ENCODE data around the gene CAMK1D.
"Not testable (repeated sequence)": the region's sequence is repeated elsewhere in the genome, so short reads cannot be mapped to it uniquely, and the experiment has no call there.

CAMK1D gene

DNA sequence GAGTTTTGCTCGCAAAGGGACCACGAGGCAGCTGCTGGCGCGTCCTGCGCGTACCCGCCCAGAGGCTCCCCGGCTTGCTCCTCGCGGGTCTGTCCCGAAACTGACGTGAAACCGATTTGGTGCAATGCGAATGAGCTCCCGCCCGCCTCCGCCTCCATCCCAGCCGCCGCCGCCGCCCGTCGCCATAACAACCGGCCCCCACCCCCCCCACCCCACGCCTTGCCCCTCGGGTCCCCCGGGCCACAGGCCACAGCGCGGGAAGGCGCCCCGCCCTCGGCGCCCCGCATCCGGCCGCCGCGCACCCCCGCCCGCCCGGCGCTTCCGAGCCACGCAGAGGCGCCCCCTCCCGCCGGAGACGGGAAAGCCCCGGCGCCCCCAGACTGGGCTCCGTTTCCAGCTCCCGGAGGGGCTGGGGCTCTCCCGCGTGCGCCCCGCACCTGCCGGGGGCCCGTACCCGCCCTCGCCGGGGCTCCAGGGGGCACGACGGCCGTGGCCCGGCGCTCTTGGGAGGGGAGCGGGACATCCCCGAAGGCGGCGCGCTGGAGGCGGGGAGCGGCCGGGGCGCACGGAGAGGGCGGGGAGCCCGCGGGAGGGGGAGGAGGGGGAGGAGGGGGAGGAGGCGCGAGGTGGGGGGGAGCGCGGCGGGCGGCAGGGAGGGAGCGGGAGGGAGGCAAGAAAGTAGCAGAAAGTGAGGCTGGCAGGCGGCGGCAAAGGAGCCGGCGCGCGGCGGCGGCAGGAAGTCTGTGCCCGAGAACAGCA is at the start of gene CAMK1D:
Gene CAMK1D (plus strand): TSS at position 678 of the 759 bp plus-strand sequence.
- DNase-seq = peak in 51 of 56 donors; percentile 10 to 80 (median 58)

DNA sequence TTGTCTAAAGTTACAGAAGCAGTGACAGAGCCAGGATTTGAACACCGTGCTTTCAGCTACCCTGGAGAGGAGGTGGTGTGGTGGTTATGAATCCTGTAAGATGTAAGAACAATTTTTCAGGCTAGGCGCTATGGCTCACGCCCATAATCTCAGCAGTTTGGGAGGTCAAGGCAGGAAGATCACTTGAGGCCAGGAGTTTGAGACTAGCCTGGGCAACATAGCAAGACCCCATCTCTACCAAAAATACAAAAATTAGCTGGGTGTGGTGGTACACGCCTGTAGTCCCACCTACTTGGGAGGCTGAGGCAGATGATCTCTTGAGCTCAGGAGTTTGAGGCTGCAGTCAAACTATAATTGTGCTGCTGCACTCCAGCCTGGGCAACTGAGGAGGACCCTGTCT is 48.3 kb upstream of the CAMK1D start:
- DNase-seq = not testable (repeated sequence)

DNA sequence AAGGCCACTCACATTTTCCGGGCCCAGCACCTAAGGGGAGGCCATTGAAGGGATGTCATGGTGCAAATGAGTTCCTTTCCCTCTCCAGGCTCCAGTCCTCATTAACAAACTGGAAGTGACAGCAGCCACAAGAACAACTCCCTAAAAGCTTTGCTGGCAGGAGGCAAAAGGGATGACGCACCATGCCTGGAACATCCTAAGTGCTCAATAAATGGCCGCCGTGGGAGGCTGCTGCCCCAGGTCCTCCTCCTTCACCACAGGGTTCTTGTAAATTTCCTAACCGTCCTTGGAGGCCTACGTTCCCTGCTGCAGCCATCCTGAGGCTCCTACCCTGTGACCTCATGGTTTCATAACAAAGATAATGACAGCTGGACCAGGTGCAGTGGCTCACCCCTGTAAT is 41.3 kb upstream of the CAMK1D start:
- no peak for DNase-seq

DNA sequence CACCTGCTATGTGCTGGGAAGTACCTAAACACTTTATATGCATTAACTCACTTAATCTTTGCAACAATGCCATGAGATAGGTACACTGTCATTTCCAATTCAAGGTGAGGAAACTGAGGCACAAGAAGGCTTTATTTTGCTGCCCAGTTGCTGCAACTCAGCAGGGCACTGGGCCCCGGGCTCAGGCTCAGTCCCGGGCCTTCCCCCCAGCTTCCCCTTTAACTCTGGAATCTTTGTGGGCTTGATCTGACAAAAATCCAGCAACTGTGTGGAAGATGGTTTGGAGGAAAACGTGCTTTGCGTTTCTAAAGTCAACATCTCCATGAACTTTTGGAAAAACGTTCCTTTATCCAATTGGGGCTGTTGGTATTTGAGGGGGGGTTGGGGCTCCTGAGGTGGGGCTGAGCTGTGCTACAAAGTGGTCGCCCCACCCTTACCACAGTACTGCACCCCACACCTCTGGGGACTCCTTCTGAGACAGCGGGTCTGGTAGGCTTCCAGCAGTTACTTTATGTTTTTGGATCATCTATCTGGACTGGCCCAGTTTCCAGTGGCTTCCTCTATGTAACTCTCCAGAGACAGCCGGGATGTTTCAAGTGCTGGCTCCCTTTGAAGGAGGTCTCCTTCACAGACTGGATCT is 40.5 kb upstream of the CAMK1D start:
- DNase-seq = no peak

DNA sequence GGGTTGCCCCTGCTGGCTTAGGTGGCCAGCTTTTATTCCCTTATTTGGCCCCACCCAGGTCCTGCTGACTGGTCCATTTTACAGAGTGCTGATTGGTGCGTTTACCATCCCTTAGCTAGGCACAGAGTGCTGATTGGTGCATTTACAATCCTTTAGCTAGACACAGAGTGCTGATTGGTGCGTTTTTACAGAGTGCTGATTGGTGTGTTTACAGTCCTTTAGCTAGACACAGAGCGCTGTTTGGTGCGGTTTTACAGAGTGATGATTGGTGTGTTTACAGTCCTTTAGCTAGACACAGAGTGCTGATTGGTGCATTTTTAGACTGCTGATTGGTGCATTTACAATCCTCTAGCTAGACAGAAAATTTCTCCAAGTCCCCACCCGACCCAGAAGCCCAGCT is 39.6 kb upstream of the CAMK1D start:
- DNase-seq = not testable (repeated sequence)

DNA sequence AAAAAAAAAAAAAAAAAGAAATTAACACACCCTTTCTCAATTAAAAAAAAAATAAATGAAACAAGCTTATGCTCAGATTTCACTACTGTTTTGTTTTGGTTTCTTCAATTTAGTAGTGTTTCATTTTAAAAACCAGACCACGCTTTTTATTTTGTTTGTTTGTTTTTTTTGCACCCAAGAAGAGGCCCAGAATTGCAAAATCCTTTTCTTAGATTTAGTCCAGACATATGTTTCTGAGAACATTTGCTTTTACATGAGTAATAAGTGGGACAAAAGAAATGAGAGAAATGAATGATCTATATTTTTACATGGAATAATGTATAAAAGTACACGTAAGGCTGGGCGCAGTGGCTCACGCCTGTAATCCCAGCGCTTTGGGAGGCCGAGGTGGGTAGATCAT is 34.5 kb upstream of the CAMK1D start:
- DNase-seq = no peak

DNA sequence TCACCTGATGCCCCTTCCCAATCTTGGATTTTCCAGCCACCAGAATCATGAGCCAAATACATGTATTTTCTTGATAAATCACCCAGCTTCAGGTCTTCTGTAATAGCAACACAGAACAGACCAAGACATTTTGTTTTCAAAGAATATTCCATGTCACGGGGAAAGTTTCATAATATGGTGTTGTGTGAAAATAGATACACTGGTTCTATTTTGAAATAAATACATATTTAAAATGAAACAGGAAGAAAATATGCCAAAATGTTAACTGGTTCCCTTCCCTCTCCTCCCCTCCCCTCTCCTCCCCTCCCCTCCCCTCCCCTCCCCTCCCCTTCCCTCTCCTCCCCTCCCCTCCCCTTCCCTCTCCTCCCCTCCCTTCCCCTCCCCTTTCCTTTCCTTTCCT is 30.3 kb upstream of the CAMK1D start:
- DNase-seq = no peak

DNA sequence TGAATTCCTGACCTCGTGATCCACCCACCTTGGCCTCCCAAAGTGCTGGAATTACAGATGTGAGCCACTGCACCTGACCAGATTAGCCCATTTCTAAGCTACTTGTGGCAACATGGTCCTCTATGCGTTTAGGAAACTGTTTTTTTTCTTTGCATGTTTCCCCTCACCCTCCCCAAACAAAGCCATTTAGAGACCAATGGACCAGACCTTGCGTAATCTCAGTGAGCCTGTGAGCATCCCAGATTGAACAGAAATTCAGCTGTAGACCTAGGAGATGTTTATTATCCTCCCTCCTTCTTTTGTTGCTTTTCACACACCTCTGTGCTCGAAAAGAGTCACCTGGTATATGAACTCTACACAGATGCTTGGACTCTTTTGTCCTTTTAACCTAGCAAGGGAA is 28.5 kb upstream of the CAMK1D start:
- no peak for DNase-seq

DNA sequence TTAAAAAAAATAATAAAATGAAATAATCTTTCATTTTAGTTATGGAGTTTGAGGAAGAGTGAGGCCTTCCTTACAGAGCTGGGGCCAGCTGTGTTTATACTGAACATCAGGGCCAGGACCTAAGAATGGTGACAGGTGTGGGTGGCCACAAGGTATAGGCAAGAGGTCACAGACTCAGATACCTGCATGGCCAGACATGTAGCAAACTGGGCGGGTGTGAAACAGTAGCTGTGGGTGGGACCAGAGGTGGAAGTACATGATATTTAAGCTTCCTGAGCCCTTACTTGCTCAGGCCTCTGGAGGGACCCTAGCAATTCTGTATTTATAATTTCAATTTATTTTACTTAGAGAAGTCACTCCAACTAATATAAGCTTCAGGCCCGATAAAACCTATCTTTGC is 27.7 kb upstream of the CAMK1D start:
- DNase-seq = no peak

DNA sequence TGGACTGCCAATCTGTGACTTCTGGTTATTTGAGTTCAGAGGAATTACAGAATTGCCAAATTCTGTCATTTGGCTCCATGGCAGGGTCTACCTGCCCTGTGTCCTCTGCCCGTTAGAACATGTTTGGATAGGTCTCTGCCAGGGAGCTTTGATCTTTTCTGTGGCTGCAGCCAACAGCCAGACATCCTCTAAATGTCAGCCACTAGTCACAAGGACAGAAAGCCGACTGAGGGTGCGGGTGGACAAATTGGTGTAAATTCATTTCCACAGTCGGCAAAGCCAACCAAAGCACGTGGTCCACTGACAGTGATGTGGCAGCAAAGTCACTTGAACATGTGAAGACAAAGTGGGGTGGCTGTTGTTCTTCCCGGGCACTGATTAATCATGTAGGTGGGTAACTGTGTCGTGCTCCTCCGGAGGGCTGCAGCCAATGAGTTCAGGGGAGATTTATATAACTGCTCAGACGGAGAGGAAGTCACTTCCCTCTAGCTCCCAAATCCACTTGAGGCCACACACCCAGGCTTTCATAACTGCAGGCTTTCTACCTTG is 26.7 kb upstream of the CAMK1D start:
- DNase-seq = peak in 20 of 56 donors; percentile 5 to 72 (median 36)

DNA sequence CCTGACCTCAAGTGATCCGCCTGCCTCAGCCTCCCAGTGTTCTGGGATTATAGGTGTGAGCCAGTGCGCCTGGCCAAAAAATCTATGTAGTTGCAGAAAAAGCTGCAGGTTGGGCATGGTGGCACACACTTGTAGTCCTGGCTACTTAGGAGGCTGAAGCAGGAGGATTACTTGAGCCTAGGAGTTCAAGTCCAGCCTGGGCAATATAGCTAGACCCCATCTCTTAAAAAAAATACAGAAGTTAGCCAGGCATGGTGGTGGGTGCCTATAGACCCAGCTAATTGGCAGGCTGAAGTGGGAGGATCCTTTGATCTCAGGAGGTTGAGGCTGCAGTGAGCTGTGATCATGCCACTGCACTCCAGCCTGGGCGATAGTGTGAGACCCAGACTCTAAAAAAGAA is 24.8 kb upstream of the CAMK1D start:
- DNase-seq = no peak

DNA sequence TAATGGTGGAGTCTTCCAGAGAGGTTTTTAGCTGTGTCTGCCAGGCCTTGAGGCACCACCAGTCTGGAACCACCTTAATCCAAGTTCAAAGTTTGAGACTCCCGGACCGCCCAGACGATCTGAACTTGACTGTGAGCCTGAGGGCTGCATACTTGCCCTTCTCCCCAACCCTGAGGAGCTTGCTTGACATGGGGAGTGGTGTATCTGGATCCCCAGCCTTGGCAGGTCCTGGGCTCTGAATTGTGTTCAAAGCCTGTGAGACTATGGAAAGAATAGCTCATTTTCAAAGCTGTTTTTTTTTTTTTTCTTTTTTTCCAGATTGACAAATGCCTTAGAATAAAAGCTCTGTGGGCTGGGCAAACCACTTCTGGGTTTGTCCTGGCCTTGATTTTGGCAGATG is 22.3 kb upstream of the CAMK1D start:
- DNase-seq = no peak

DNA sequence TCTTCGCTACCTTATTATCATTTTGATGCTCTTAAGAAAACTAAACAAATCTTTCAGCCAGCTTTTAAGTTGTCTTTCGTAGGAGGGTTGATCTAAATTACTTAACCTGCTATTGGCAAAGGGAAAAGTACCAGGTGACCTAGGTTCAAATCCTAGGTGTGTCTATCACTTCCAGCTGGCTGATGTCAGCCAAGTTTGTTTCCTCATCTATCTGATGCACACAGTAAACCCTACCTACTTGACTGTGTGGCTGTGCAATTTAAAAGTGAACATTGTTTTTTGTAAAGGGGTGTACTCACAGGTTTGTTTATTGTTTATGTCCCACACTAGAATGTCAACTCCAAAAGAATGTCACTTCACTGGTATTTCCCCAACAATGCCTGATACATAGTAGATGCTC is 21.9 kb upstream of the CAMK1D start:
- no peak for DNase-seq

DNA sequence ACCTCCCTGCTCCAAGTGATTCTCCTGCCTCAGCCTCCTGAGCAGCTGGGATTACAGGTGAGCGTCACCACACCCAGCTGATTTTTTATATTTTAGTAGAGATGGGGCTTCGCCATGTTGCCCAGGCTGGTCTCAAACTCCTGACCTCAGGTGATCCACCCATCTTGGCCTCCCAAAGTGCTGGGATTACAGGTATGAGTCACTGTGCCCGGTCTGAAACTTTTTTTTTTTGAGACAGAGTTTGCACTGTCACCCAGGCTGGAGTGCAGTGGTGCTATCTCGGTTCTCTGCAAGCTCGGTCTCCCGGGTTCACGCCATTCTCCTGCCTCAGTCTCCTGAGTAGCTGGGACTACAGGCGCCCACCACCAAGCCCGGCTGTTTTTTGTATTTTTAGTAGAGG is 21.0 kb upstream of the CAMK1D start:
- DNase-seq = not testable (repeated sequence)

DNA sequence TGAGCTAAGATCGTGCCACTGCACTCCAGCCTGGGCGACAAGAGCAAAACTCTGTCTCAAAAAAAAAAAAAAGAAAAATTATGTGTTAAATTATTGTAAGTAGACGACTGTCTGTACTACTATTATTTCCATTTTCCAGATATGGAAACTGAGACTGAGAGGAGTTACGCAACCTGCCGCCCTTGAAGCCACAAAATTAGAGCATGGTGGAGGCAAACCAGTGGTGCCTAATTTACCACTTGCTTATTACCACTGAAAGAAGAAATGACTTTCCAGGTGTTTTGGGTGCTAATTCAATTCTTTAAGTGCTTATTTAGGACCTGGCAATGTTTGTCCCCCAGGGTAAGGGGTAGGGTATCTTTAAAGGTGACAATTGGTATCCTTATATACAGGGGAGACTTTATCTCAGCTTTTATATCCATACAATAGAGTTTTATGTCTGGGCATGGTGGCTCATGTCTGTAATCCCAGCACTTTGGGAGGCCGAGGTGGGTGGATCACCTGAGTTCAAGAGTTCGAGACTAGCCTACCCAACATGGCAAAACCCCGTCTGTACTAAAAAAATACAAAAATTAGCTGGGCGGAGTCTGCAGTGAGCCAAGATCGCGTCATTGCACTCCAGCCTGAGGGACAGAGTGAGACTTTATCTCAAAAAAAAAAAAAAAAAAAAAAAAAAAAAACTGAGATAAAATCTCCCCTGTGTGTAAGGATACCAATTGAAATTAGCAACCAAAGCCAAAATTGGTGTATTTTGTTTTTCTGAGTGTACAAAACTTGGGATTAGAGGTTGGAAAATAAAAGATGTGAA is 16.6 kb upstream of the CAMK1D start:
- DNase-seq = no peak

DNA sequence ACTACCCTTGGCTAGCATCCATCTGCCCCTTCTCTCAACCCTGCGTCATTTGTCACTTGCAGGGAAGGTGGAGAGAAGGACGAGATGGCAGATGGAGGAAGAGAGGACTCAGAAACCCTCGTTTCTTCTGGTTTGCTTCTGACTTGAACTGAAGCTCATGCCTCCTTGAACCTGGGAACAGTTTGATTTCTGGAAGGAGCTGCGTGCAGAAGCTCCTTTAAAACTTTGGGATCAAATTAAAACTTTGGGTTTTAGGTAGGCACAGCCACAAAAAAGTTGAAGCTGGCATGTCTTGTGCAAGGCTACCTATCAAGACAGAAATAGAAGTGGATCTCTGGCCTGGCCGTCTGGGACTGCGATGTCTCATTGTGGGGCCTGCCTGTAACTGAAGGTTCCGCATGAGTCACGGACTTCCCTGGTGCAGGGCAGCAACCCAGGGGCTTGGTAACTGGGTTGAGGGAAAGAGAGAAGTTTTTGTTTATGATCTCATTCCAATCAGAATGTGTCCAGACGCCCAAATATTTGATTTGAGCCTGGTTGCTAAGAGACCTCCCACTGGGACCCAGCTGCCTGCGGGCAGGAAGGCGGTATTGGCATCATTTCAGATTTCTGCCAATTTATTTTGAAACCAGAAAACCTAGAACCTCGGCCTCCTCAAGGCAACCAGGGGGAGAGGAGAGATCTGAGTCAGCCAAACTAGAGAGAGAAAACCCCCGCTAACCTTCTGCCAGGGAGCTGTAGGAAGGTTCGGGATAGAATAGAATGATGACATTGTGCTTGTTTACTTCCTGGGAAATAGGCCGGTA is 15.8 kb upstream of the CAMK1D start:
- DNase-seq = peak in 10 of 56 donors; percentile 2 to 39 (median 12)

DNA sequence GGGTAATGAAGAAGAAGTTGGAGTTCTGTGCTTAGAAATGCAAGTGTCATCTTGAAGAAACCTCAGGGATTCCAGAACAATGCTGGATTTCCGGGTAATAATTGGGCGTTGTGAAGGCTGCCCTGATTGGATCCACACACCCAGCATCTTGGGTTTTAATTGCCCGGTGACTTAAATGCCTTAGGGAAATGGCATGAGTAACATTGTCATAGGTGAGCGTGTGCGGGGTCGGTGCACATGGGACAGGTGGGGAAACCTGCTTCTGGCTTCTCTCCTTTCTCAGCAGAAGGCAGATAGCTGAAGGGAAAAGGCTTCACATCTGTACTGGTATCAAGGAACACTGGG is 15.2 kb upstream of the CAMK1D start:
- DNase-seq = peak in 1 of 56 donors; percentile 16

DNA sequence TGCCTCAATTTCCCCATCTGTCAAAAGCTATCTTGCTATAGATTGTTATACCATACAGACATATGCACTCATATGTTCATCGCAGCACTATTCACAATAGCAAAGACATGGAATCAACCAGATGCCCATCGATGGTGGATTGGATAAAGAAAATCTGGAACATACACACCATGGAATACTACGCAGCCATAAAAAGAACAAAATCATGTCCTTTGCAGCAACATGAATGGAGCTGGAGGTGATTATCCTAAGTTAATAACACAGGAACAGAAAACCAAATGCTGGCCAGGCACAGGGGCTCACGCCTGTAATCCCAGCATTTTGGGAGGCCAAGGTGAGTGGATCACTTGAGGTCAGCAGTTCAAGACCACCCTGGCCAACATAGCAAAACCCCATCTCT is 14.2 kb upstream of the CAMK1D start:
- not testable (repeated sequence) for DNase-seq

DNA sequence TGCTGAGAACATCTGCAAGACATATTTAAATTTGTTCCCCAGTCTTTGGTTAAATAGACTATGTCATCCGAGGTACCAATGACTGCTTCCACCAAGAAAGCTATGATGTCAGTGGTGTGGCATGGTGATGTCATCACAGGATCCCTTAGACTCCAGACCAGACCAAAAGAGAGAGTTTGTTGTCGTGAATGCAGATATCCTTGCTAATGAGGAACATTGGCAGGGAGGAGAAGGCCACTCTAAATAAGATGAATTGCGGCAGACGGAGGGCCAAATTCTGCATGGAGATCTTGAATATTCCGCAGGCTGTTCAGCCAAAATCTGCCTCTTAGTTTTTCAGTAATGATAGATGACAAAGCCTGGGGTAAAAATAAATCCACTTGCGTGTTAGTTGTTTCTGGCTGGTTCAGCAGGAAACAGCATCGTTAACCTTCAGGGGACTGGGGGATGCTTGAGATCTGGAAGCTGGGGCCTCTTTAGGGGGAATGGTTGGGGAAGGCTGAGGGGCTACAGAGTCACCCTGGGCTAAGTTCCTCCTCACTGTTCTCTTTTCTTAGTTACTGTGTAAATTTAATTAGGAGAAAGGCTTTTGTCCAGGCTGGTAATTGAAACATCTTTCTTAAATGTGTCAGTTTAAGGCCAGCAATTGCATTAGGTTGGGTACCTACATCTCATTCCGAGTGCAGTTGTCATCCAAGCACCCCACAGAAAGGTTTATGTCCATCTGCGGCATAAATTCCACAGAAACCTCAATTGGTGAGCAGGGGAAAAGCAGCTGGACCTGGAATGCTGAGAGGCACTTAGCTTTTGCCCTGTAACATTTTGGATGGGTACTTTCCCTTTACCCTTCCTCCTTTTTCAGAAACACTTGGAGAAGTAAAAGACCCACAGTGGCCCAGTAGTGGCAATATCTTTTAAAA is 11.6 kb upstream of the CAMK1D start:
- peak in 3 of 56 donors; percentile 1 to 17 (median 8) for DNase-seq

DNA sequence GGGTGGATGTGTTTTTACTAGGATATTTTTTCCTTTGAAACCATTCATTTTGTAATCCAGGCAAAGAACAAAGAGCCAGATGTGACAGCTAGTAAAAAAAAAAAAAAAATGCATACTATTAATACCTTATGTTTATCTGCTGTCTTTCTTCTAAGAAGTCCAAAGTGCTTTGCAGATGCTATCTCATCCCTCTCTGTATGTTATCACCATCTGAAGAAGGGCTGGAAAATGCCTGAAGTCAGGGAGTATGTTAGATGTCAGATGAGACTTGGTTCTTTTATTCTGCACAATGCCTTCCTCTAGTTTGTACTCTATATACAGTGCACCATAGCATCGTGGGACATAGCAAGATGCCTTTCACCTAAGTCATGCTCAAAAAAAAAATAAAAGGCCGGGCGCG is 10.4 kb upstream of the CAMK1D start:
- DNase-seq = no peak
